ENCODE measurements around the gene SLC29A3.

Gene SLC29A3

DNA sequence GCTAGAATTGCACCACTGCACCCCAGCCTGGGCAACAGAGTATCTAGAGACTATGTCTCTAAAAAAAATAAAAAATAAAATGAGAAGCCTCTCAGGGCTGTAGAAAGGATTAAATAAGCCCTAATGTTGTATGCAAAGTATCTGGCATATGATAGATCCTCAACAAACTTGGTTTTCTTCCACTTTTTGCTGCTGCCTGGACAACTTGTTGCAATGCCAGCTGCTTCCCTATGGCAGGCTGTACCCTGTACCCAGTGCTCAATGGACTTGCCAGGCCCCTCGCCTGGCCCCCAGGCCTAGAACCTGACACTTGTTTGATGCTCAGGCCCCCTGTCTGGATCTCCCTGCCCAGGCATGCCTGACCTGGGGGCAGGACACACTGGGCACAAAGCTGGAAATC, 49.1 kb downstream of the SLC29A3 start:
- no peak for DNase-seq

DNA sequence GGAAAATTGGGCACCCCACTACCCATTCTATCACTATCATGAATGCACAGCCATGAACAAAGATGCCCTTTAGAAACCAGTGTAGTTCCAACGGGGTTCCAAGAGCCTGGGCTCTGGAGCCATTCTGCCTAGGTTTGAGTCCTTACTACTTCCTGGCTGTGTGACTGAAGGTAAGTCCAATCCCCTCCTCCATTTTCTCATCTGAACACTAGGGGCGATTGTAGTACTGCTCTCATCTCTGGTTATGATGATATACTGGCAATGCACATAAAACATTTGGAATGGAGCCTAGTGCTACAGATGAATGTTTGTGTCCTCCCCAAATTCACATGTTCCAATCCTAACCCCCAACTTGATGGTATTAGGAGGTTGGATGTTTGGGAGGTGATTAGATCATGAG, 49.6 kb downstream of the SLC29A3 start:
- DNase-seq = no peak

DNA sequence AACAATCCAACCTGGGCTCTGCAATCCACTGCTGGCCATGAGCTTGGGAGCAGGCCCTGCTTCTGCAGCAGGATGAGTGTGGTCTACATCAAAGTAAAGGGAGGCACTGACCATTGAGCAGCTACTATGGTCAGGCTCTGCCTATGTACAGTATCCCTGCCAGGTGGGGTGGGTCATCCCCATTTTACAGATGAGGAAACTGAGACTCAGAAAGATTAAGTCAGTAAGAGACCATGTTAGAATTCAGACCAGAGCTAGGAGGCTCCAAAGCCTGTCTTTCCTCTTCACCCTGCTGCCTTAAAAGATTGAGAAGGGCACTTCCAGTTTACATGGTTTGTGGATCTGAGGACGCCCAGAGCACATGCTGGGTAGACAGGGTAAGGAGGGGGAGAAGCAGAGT, 50.5 kb downstream of the SLC29A3 start:
- no peak for DNase-seq

DNA sequence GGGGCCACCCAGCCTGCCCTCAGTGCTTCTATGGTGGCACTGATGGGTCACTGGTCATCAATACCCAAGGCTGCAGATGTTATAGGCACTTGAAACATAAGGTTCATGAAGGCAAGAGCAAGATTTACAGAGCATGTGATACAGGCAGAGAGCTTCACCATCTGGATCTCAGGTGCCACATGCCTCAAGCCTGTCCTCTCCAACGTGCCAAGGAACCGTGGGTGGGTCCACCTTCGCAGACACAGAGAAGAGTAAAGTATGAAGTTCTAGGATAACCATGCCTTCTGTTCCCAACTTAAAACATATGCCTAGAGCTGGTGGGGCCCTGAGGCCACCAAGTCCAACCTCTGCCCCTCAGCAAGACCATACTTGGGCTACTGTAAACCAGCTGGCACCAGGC, 51.0 kb downstream of the SLC29A3 start:
- DNase-seq = no peak

DNA sequence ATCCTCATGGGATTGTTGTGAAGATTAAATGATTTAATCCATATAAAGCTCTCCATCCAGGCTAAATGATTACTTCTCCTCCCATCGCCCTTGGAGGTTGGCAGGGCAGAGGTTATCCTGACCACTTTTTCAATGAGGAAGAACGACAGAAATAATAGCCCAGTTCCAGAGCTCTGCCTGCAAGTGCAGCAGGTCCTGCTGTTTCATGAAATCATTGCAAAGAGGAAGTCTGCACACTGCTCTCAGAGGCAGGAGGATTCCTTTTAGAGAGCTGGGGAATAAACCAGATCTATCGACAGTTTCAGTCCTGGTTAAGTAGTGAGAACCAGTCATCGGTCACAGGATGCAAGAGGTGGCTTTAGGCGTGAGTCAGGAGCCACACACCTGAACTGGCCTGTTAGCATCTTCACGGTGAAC, 52.7 kb downstream of the SLC29A3 start:
- peak in 1 of 56 donors; percentile 15 for DNase-seq

DNA sequence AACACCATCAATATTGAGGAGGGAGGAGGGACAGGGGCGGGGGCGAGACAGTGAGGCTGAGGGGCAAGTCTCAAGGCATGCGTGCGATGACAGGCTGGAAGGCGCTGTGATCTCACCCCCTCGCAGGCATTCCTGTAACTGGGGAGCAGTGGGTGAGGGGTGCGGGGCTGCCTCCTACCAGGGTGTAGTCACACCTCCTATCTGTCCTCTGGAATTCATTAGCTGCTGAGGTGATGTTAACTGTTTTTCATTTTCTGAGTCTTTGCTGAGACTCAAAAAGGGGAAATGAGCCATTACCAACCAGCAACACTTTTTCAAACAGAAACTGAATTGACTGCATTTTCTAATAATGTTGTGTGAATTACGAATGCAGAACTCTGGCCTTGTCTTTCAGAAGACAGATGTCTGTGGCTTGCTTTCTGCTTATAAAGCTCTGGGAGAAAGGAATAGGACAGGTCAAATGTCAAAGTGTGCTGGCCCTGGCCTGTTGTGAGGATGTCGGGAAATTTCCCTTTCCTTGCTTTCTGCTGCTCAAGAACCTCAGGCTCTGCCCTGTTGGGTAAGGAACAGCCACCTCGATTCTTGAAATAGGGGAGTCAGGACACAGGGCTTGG, 53.9 kb downstream of the SLC29A3 start:
- peak in 14 of 56 donors; percentile 19 to 62 (median 36) for DNase-seq

DNA sequence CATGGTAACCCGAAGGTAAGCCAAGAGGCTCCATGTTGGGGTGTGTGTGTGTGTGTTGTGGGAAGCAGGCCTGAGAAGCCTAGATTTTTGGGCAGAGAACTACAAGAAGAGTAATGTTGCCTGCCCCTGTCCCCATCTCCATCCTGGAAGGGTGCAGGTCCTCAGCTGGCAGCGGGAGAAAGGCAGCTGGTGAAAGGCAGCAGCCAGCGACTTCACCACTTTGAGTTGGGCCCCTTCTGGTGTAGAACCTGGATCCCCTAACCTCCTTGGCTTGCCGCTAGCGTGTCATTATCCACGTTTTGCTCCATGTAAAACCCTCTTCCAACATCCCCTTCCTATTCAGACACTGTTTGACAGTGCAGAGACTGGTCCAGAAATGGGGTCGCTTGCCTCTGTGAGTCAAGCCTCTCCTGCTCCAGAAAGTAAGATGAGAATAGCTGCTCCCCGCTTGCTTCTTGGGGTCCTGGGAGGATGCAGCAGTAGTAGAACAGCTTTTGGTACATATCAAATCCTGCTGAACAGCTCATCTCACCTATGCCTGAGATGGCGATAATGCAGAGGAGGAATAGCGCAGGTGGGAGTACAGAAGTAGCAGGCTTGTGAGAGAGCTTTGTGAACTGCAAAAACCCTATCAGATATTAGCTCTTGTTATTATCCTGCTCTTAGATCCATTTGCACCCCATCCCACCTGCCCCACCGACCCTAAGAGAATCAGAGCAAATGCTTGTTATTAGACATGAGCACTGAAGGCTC, 55.6 kb downstream of the SLC29A3 start:
- DNase-seq = peak in 1 of 56 donors; percentile 21

DNA sequence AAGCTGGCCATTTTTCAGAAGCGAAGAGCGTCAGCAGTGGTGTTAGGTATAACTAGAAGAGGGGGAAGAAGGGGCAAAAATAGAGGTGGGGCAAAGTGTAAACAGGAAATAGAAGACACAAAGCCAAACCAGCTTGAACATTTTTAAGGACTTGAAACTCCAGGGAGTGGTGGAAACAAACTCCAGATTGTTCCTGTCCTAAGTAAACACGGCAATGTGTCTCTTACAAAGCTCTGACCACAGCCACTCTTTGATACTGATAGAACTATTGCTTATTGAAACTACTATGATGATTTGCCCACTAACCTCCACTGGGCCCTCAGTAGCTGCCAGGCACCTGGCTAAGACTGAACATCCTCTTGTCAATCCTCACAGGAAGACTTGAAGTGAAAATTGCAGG, 56.9 kb downstream of the SLC29A3 start:
- no peak for DNase-seq

DNA sequence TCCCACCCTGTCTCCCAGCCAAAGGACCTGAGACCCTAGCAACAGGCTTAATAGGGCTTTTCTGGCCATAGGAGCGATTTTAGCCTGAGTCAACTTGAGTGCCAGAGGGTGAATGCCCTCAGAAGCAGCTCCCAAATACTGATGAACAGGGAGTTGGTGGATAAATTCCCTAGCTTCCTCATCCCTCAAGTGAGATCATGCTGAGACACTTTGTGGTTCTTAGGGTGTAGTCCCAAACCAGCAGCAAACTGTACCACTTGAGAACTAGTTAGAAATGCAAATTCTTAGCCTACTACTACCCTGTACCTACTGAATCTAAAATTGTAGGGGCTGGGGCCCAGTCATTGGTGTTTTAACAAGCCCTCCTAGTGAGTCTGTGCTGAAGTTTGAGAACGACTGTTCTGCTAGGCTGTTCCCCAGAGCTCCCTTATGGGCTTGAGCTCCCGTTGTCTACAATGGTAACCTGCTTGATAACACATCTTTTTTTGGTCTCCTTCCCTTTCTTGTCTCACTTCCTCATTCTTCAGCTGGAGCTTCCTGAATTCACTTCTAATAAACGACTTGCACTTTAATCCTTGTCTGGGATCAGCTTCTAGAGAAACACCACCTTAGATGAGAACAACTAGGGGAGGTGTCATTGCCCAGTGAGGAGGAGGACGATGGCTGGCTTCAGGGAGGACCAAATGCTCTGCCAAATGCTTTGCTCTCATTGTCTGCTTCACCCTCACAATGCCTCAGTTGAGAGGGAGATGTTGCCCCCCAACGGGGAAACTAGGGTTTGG, 59.5 kb downstream of the SLC29A3 start:
- DNase-seq = peak in 1 of 56 donors; percentile 43

DNA sequence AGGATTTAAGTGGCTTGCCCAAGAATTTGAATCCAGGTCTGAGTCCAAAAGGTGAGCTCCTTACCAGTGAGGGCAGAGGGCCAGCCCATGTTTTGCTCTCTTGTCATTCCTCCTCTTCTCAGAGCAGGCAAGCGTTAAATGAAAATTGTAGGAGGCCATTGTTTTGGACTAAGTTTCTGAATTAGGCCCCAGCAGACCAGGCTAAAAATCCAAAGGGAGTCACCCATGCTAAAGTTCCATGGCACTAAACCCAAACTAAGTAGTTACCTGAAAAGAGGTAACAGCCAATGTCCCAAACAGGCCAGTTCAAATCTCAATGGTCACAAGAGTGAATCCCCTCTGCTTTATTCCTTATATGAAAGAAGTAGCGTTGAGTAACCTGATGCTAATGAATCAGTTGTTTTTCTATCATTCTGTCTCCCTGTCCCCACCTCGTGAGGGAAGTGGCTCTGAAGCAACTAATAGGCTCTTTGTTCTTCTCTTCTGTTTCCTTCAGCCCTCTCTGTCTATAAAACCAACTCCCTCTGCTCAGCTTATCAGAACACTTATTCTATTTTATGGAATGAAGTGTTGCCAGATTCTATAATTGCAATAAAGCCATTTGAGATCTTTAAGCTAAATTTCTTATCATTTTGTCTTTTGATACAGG, 60.2 kb downstream of the SLC29A3 start:
- DNase-seq = no peak

DNA sequence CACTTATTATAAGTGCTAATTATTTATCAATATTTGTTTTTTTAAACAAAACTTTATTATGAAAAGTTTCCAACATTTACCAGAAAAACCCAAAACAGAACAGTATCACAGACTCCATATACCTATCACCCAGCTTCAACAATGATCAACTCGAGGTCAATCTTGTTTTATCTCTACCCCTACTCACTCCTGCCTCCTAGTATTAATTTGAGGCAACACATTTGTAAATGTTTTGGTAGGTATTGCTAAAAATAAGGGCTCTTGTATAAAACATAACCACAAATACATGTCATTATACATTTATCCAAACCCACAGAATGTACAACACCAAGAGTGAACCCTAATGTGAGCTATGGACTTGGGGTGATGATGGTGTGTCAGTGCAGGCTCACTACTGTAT, 61.8 kb downstream of the SLC29A3 start:
- no peak for DNase-seq

DNA sequence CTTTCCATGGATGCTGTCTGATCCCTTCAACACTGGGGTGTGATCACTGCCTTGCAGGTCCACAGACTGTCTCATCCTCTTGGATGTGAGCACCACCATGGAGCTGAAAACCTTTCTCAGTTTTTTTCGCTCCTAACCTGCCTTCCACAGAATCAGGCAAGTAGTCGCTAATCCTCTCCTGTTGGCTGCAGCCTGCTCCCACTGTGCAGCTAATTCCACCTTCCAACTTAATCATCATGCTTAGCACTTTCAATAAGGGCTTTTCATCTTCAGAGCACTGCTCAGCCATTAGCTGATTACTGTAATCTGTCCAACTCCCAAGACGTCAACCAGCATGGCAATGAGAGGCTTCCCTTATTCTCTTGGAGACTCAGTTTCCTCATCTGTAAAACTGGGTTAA, 62.6 kb downstream of the SLC29A3 start:
- no peak for DNase-seq

DNA sequence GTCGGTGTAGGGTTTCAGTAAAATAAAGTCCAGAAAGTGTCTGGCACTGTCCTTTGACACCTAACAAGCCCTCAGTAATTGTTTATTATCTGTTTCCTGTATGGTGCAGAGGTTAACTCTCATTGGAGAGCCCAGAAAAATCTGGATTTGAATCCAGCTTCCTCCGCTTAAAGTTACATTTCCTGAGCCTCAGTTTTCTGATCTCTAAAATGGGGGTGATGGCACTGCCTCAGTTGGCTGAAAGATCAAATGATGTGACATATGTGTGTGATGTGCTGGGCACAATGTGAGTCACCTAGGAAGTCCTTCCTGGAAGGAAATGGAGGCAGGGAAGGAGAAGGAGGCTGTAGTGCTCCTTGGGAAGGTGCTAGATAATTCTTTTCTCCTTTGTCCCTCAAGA, 63.0 kb downstream of the SLC29A3 start:
- no peak for DNase-seq

DNA sequence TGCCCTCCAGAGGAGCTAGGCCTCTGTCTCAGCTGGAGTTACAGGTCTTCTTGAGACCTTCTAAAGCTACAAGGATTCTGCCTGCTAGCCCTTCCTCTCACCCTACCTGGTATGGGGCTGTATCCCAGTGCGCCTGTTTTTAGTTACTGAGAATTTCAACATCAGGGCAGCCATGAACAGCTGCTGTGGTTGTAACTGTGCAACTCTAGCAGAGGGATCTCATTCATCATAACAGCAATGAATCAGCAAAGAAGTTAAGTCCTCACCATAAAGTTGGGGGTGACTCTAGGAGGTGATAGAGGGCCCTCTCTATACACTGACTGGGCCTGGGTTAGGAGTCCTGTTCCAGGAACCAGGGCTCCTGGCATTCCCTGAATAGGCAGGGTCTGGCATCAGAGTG, 63.7 kb downstream of the SLC29A3 start:
- DNase-seq = no peak

DNA sequence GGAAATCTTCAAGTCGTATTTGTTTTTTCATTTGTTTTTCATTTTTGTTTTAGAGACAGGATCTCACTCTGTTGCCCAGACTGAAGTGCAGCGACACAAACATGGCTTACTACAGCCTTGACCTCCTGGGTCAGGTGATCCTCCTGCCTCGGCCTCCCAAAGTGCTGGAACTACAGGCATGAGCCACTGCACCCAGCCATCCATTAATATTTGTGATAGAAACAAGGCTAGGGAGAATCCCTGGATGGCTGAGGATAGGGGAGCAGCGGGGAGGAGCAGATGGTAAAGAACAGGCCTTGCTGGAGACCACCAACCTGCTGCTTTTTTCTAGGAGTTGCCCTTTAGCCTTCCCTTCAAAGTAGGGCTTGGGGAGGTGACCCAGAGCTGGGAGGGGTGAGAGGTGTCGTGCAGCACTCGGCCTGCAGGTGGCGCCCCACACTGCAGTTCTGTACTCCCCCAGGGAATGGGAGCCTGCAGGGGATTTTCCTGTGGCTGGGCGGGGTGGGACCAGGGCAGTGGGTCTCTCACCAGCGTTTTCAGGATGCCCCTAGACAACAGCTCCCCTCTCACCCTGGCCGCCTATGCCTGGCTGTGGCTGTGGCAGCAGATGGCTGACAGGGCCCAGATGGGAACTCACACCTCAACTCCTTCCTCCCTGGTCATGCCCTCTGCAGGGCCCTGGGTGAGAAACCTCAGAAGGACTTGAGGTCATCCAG, 65.1 kb downstream of the SLC29A3 start:
- peak in 47 of 56 donors; percentile 23 to 89 (median 66) for DNase-seq

DNA sequence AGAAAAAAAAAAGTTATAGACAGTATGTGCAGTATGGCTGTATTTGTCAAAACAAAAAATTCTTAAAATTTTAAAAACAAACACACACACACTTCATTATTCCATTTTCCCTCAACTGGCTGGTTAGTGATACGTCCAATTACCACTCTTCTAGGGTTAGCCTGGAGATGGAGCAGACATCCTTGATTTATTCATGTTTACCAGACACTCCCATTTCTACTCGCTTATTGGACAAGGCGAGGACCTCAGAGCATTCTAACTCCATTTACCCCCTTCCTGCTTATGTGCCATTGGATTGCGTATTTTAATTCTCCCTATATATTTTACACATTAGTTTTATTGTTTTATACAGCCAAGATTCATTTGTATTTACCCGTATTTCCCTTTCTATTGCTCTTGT, 69.1 kb downstream of the SLC29A3 start:
- DNase-seq = no peak

DNA sequence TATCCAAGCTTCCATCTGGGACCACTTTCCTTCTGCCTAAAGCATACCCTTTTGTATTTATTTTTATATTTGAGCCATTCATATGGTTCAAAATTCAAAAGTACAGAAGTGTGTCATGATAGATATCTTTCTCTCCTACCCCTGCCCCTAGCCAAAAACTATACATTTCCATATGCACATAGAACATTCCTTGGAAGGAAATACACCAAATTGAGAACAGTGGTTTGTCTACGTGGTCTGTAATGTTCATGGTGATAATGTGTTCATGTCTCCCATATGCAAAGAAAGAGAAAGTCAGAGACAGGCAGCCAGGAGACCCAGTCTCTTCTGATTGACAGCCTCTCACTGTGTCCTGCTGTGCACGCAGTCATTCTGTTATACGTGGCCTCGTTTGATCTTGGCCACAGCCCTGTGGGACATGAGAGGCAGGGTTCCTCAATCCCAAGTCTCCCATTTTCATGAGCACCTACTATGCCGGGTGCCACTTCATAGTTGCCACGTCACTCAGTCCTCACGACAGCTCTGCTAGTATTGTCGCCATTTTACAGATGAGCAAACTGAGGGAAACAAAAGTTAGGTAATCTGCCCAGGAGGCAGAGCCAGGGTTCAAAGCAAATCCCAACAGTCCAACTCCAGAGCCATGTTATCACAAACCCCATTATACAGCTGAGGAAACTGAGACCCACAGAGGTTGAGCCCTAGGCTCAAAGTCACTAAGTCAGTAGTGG, 69.7 kb downstream of the SLC29A3 start:
- no peak for DNase-seq

DNA sequence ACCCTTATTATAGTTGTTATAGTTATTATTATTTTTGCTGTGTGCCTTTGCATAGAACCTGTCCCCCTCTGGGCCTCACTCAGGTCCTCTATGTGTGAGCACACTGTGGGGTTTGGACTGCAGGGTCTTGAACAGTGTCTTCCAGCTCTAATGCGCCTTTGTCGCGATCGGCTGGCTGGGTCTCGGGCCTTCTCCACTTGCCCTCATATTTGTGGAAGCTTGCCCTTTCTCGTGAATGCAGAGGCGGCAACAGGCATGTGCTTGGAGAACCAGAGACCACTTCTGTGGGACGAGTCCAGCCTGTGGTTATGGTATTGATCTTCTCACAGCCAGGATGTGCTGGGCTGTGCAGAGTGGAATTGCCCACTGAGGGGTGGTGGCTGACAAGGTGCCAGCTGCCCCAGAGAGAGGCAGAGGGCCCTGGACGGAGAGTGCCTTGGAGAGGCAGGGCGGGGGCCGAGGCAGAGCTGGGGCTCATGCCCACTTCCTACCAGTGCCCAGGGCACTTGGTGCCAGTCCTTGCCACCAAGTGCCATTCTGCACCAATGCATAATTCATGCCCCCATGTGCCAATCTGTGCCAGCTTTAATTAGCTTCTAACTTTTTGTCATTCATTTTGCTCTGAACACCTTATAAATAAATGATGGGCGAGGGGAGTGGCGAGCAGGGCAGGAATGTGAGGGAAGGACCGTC, 70.9 kb downstream of the SLC29A3 start:
- DNase-seq = peak in 5 of 56 donors; percentile 25 to 42 (median 31)

DNA sequence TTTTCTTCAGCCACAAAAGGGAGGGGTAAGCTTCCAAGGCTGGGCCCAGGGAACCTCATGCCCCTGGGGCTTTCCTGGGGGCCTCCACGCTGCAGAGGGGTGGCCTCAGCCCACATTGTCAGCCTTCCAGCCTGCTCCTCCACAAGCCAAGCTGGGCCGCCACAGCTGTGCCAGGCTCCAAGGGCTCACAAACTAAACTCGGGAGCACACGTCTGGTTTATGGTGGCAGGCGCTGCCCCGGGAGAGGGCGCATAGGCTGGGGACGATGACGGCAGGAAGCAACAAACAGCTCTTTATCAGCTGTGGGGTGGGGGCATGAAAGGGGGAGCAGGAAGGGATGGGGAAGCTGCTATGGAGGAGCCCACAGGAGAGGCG, 71.4 kb downstream of the SLC29A3 start:
- peak in 41 of 56 donors; percentile 12 to 79 (median 52) for DNase-seq

Measured in nucleus accumbens (tissue), 56 donors.